ENCODE measurements around the gene RABGAP1L.
"Not testable (repeated sequence)": the region's sequence is repeated elsewhere in the genome, so short reads cannot be mapped to it uniquely, and the experiment has no call there.

Gene RABGAP1L

DNA sequence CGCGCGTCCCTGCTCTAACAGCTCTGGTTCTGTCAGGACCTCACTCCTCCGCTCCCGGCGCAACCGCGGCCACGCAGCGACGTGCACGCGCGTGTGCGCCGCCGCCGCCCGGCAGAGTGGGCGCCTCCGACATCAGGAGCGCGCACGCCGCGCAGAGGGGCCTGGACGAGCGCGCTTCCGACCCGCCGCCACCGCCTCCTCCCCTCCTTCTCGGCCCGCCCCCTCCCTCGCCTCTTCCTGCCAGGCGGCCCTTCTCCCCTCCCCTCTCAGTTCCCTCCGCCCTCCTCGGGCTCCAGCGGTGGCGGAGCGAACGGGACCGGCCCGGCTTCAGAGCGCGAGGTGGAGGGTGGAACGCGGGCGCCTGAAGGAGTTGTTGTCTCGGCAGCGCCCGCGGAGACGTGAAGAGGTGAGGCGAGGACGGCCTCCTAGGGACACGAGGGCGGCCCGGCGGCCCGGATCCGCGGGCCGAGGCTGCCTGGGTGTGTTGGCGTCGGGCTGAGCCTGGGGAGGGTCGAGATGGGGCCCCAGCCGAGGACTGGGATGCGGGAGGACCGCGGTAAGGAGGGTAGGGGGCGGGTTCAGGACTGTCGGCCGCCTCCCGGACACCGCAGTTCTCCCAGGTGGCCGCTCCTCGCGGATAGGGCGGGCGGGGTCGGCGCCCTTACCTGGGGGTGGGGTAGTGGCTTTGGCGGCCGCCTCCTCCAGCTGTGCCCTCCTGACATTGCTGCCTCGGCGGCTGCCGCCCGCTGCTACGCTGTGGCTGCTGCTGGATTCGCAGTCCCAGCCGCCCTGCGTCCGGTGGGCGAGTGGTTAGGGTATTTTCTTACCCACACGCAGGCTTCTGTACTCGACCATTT lies at the start of gene RABGAP1L:
Gene RABGAP1L, plus strand, starts transcription at position 269 of the 857 bp plus-strand sequence.
- DNase-seq = peak; percentile 95

DNA sequence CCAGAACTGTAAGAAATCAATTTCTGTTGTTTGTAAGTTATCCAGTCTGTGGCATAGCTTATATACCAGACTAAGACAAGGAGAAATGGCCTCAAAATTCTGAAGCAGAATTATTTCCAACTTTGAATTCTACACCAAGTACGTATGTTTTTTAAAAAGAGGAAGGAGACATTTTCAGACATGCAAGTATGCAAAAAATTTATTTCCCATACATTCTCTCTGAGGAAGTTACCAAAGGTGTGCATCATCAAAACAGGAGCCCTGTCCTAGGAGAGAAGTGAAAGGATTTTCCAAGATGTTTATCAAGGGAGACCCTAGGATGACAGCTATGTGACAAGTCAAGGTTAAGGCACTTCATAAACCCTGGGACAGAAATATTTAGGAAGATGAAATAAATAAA lies 49.3 kb upstream of the RABGAP1L start:
- no peak for DNase-seq

DNA sequence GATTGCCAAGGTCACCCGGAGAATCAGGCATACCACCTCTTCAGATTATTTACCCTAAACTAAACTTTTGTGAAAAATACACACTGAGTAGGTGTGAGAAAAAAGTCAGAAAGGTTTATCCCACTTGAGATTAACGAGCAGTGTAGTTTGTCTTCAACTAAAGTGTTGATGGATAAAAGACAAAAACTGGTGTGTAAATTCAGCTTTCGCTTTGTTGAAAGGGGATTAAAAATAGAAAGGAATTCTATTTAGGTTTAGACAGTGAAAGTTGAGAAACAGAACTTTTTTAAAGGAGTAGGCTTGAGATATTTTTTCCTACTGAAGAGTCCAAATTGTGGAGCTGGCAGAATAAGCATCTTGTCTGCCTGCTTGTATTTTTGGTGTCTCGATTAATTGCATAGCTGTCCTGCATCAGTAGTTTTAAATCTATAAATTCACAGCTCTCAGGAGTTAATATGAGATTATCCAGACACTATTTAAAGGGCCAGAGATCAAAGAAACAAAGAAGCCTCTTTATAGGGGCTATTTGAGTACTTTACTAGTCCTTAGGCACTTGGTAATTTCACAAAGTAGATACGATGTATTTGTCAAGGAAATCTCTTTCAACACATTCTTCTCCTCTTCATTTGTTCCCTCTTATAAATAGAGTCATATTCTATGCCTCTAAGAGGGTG lies 46.7 kb upstream of the RABGAP1L start:
- no peak for DNase-seq

DNA sequence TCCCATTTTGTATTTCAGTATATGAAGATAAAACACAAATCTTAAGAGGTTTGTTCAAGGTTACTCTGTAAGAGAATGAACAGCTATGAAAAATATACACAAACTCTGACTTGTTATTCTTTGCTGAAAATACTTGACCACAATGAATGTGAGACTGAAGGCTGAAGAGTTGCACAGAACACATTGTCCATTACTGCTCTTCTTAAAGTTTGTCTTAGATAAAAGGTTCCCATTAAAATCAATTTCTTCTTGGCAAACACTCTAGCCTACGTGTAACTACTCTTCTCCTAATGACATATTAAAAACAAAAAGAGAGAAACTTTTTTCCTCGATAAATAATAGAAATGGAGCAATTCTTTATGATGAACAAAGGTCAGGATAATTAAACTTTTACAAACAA lies 45.2 kb upstream of the RABGAP1L start:
- no peak for DNase-seq

DNA sequence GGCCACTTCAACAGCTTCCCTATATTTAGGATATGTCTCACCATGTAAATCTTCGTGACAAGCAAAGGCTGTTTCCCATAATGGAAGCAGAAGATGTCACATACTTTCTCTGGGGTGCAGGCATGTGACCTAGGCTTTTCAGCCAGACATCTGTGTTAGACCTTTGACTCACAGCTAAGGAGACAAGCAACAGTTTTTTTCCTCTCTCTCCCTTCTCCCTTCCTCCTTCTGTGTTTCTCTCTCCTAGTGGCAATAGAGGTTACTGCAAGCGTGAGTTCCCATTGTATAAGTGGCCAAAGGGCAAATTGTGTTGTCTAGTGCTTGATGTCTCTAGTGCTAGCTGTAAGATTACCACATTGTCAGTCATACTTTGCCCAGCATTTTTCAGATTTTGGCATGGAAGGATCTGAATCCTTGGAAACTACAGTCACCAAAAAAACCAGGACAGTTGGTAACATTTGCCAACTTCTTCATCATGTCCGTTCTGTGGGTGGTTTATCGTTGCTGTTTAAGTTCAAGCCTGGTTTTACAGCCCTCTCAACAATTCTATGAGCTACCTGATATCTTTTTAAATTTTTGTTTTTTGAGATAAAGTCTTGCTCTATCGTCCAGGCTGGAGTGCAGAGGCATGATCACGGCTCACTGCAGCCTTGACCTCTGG lies 44.4 kb upstream of the RABGAP1L start:
- DNase-seq = peak; percentile 13

DNA sequence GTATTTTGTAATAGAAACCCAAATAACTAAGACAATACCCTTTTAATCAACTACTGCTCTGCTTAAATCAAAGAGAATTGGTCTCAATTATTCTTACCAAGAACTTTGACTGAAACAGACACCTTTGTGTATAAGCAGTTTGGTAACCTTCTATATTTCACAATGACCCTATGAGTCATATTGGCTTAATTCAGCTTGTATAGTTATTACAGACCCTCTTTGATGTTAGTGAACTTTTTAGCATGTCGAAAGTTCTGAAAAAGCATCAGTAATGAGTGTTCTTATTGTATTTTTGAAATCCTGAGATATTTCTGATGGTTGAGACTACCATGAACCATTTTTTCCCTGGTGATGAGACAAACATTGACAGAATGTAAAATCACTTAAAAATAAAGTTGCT lies 43.3 kb upstream of the RABGAP1L start:
- DNase-seq = no peak

DNA sequence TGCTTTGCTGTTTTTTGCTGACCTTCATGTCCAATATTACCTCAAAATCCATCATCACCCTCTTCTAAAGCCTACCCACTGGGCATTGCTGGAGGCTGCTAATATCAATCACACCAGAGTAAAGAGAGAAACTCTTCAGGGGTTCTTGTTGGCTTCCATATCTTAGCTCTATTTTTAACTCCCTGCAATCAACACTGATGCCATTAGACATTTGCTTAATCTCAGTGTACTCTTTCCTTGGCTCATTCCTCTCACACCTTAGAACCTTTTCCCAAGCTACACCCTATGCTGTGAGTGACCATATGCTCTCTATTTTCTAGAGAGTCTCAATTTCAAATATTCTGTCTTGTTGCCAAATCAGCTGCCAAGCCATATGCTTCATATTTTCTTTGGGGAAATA lies 40.6 kb upstream of the RABGAP1L start:
- no peak for DNase-seq

DNA sequence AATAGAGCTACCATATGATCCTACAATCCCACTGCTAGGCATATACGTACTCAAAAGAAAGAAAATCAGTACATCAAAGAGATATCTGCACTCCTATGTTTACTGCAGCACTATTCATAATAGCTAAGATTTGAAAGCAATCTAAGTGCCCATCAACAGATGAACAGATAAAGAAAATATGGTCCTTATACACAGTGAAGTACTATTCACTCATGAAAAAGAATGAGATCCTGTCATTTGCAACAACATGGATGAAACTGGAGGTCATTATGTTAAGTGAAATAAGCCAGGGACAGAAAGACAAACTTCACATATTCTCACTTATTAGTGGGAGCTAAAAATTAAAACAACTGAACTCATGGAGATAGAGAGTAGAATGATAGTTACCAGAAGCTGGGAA lies 37.0 kb upstream of the RABGAP1L start:
- DNase-seq = not testable (repeated sequence)

DNA sequence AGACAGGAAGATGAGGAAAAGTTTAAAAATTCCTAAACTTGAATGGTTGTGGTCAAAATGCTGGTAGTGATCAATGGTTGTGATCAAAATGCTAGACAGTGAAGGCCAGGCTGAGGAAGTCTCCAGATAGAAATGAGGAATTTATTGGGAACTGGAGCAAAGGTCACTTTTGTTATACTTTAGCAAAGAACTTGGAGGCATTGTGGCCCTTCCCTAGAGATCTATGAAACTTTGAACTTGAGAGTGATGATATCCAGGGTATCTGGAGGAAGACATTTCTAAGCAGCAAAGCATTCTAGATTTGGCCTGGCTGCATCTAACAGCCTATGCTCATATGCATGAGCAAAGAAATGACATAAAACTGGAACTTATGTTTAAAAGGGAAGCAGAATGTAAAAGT lies 35.5 kb upstream of the RABGAP1L start:
- DNase-seq = no peak

DNA sequence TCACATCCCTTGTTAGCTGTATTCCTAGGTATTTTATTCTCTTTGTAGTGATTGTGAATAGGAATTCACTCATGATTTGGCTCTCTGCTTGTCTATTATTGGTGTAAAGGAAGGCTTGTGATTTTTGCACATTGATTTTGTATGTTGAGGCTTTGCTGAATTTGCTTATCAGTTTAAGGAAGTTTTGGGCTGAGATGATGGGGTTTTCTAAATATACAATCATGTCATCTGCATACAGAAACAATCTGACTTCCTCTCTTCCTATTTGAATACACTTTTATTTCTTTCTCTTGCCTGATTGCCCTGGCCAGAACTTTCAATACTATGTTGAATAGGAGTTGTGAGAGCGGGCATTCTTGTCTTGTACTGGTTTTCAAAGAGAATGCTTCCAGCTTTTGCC lies 32.1 kb upstream of the RABGAP1L start:
- DNase-seq = not testable (repeated sequence)

DNA sequence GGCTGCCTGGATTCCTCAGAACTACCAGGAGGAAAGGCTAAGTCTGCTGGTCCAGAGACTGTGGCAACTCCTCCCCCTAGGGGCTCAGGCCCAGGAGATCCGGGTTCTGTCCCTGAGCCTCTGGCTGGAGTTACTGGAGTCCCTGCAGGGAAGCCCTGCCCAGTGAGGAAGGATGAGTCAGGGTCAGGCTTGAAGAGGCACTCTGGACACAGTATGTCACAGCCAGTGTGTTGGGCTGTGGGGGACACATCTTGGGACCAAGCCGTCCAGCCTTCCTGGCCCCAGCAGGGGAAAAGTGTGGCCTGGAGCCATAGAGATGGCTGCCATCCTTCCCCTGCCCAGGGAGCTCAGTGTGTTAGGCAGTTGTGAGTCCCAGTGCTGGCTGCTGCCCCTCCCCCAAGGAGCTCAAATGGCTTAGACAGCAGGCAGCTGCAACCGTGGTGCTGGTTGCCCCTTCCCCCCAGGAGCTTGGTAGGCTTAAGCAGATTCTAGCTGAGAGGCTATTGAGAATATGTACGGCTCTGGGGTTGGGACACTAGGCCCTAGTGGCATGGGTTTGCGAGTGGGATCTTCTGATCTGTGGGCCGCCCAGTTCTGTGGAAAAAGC lies 28.2 kb upstream of the RABGAP1L start:
- DNase-seq = no peak

DNA sequence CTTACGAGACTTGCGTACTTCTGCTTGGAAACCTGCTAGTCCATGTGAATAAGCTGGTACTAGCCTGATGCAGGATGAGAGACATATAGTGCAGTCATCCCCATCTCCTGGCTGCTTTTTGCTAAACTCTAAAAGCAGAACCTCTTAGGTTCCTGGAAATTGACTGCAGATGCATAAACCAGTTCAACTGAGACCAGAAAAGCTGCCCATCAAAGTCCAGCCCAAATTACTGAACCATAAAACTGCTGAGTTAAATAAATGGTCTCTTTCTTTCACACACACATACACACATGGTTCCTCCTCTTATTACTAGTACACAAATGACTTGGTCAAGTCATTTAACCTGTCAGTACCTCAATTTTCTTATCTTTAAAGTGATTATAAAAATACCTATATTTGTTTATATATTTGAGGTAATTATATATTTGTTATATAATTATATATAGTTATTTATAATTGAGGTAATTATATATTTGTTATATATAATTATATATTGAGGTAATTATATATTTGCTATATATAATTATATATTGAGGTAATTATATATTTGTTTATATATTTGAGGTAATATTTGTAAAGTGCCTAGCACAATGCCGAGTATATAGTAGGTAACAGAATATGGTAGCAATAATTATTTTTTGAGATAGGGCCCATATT lies 25.2 kb upstream of the RABGAP1L start:
- peak; percentile 41 for DNase-seq

DNA sequence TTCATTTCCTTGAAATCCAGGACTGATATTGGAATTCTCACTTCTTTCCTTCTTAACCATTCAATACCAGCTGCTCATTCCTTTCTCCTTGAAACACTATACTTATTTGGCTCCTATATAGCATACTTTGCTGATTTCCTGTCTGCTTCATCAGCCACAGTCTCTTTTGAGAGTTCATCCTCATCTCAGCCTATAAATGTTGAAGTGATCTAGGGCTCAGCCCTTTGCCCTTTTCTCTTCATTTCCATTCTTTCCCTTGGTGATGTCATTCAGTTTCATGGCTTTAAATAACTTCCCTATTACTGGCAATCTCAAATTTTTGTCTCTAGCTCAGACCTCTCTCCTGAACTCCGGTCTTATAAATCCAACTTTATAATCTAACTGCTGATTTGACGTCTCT lies 24.1 kb upstream of the RABGAP1L start:
- no peak for DNase-seq

DNA sequence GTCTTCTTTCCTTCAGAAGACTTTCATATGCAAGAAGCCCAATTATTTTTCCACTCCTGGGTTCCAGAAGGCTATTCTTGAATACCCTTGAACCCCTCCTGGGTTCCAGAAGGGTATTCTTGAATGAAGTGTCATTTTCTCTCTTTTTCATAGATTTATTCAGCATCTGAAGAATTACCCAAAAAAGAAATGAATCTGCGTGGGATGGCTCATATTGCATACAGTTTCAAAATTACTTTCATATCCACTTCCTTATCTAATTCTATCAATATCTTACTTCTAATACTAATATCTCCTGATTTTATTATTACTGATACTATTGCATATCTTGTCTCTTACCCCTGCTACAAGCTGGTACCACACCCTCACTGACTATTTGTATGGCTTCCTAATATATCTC lies 22.6 kb upstream of the RABGAP1L start:
- DNase-seq = no peak

DNA sequence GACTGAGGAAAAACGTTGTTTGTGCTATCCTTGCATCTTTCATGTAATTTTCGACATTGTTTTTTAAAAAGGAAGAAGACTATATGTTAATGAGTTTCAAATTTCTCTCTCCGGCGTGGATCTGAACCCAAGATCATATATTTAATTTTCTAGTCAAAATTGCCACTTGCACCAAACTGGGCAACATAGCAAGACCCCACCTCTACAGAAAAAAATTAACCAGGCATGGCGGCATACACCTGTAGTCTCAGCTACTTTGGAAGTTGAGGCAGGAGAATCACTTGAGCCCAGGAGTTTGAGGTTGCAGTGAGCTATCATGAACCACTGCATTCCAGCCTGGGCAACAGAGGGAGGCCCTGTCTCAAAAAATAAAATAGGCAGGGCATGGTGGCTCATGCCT lies 16.5 kb upstream of the RABGAP1L start:
- DNase-seq = no peak

DNA sequence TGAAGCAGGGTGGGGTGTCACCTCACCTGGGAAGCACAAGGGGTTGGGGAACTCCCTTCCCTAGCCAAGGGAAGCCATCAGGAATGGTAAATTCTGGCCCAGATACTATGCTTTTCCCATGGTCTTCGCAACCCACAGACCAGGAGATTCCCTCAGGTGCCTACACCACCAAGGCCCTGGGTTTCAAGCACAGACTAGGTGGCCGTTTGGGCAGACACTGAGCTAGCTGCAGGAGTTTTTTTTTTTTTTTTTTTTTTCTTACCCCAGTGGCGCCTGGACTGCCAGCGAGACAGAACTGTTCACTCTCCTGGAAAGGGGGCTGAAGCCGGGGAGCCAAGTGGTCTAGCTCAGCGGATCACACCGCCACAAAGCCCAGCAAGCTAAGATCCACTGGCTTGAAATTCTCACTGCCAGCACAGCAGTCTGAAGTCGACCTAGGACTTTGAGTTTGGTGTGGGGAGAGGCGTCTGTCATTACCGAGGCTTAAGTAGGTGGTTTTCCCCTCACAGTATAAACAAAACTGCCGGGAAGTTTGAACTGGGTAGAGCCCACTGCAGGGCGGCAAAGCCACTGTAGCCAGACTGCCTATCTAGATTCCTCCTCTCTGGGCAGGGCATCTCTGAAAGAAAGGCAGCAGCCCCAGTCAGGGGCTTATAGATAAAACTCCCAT lies 15.5 kb upstream of the RABGAP1L start:
- DNase-seq = not testable (repeated sequence)

DNA sequence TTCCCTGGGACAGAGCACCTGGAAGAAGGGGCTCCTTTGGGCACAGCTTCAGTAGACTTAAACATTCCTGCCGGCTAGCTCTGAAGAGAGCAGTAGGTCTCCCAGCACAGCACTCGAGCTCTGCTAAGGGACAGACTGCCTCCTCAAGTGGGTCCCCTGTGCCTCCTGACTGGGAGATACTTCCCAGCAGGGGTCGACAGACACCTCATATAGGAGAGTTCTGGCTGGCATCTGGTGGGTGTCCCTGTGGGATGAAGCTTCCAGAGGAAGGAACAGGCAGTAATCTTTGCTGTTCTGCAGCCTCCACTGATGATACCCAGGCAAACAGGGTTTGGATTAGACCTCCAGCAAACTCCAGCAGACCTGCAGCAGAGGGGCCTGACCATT lies 14.9 kb upstream of the RABGAP1L start:
- DNase-seq = not testable (repeated sequence)

DNA sequence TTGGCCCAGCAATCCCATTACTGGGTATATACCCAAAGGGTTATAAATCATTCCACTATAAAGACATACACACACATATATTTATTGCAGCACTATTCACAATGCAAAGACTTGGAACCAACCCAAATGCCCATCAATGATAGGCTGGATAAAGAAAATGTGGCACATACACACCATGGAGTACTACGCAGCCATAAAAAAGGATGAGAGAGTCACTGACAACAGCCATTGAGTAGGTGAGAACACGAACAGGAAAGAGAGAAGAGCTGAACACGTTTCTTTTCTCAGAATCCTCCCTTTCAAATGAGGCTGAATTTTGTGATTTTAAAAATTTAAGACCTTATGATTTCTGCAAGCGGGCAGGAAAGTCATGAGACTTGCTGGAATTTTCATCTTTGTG lies 10.1 kb upstream of the RABGAP1L start:
- no peak for DNase-seq

DNA sequence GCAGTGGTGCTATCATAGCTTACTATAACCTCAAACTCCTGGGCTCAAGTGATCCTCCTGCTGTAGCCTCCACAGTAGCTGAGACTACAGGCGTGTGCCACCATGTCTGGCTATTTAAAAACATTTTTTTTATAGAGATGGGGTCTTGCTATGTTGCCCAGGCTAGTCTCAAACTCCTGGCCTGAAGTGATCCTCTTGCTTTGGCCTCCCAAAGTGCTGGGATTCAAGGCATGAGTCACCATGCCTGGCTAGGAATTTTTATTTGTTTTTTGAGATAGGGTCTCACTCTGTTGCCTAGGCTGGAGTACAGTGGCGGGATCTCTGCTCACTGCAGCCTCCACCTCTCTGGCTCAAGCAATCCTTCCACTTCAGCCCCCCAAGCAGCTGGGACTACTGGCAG lies 8.8 kb upstream of the RABGAP1L start:
- no peak for DNase-seq

DNA sequence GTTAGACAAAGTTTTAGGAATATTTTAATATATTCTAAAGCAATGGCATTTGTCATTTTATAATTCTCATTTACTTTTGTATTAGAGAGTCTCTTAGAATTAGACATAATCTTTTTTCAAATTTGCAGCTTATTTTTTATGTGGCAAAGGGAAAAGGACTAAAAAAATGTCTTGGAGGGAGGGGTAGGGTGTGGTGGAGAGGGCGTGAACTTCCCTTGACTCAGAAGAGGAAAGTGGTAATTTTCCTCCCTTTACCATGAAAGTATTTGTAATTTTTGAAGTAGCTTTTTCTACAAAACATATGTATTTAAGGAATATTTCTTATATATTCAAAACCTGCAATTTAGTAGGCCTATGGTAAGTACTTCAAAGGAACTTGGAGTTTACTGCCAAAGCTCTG lies 6.9 kb upstream of the RABGAP1L start:
- DNase-seq = no peak

DNA sequence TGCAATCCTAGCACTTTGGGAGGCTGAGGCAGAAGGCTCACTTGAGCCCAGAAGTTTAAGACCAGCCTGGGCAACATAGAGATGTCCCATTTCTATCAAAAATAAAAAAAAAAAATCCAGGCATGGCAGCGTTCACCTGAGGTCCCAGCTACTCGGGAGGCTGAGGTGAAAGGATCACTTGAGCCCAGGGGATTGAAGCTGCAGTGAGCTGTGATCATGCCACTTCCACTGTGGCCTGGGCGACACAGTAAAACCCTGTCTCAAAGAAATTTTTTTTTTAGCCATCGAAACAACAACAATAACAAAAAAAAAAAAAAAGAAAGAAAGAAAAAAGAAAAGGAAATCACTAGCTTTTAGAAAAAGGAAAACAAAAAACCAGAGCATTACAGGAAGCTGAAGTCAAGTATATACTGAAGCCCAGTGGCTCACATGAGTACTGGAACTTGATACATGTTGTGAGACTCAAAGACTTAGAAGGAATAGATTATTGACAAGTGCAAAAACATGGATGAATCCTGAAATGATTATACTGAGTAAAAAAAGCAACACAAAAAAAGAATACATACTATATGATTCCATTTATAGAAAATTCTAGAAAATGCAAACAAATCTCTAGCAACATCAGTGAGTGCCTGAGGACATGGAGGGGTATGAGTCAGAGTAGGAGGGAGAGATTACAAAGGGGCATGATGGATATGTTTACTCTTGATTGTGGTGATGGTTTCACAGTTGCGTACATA lies 6.1 kb upstream of the RABGAP1L start:
- no peak for DNase-seq

DNA sequence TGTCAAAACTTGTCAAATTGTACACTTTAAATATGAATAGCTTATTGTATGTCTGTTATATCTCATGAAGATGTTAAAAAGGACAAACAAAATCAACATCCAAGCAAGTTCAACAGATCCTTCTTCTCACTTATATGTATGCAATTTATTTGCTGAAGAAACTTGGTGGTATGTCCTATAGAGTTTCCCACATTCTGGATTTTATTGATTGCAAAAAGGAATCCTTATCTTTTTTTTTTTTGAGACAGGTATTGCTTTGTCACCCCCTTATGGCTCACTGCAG lies 5.6 kb upstream of the RABGAP1L start:
- DNase-seq = no peak

Measured in NCI-H1105 (cell line).